HL-60 (cell line): ENCODE results near the gene CCDC117.

Experiments
- CTCF ChIP-seq: IDR thresholded peaks from one replicate; pipeline ENCODE4 v1.5.1; 2011; ENCODE audit warnings: low read length, control low read depth, inconsistent platforms; ENCODE audit not compliant: insufficient read depth
- GABPA ChIP-seq: IDR thresholded peaks from 2 replicates; pipeline ENCODE4 v1.6.1; 2012; ENCODE audit warnings: low read depth
- POLR2AphosphoS5 ChIP-seq: IDR thresholded peaks from 2 replicates; pipeline ENCODE4 v1.6.1; 2012; ENCODE audit warnings: low read depth
- REST ChIP-seq: IDR thresholded peaks from 2 replicates; pipeline ENCODE4 v1.6.1; 2012; ENCODE audit warnings: low read depth; ENCODE audit not compliant: insufficient replicate concordance
- SPI1 ChIP-seq: IDR thresholded peaks from 2 replicates; pipeline ENCODE4 v1.6.1; 2012; ENCODE audit warnings: low read depth, mild to moderate bottlenecking, borderline replicate concordance

- TF ChIP-seq CTCF (no peak), GABPA (no peak), POLR2AphosphoS5 (no peak), REST (no peak), SPI1 (no peak)
Observed at GRCh38 chr22:28817064-28817463, 44.6 kb downstream of the CCDC117 start.
